Neural progenitor cell (in vitro differentiated cells): ENCODE data around the gene MCIDAS.

Experiments used
- CTCF ChIP-seq: fragments of 200-600 bp; sonication (generic); IDR thresholded peaks from 2 replicates; pipeline ENCODE4 v1.5.1; 2017; ENCODE audit warnings: antibody characterized with exemption, mild to moderate bottlenecking
- EZH2 ChIP-seq: fragments of 200-600 bp; sonication (generic); IDR thresholded peaks from 2 replicates; pipeline ENCODE4 v1.6.1; 2017; ENCODE audit warnings: antibody characterized with exemption, mild to moderate bottlenecking, moderate library complexity

GRCh38 chr5:55227664-55228430 is 732 bp upstream of the MCIDAS start:
- TF ChIP-seq CTCF (no peak), EZH2 (peak; percentile 82)
